GM13977 (cell line): ENCODE measurements around the gene LMAN2.
"Not testable (repeated sequence)": the region's sequence is repeated elsewhere in the genome, so short reads cannot be mapped to it uniquely, and the experiment has no call there.

ENCODE experiments used
- DNase-seq: peaks from one replicate; pipeline ENCODE4 v3.0.0; 2012; ENCODE audit warnings: low spot score
- CTCF ChIP-seq: IDR thresholded peaks from 2 replicates; pipeline ENCODE4 v1.5.1; 2012; ENCODE audit warnings: mild to moderate bottlenecking, control low read depth; ENCODE audit not compliant: insufficient read depth; ENCODE audit errors: extremely low read depth, missing control alignments
- in situ Hi-C: fragments of 300-500 bp; cut with MboI; formaldehyde crosslinking; loops from one replicate; pipeline ENCODE4 v1.12.0; 2022; ENCODE audit warnings: low sequenced_read_pairs, low pct_unique_long_range_greater_than_20kb, mixed read lengths, inconsistent platforms; ENCODE audit not compliant: unreplicated experiment

Gene LMAN2

DNA sequence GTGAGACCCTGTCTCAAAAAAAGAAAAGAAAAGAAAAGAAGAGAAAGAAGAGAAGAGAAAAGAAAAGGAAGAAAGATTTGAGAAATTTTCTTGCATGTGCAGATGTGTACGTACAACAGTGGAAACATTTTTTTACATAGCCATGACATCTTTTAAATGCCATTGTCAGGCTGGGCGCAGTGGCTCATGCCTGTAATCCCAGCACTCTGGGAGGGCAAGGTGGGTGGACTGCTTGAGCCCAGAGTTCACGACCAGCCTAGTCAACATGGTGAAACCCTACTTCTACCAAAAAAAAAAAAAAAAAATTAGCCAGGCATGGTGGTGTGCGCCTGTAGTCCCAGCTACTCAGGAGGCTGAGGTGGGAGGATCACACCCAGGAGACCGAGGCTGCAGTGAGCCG is 6.6 kb downstream of the LMAN2 start:
- DNase-seq = no peak
- in situ Hi-C loops = no loop called here
- TF ChIP-seq CTCF = no peak

GRCh38 chr5:177343777-177344176 is 7.7 kb downstream of the LMAN2 start:
- in situ Hi-C loops = no loop called here
- TF ChIP-seq CTCF = no peak
- no peak for DNase-seq

DNA sequence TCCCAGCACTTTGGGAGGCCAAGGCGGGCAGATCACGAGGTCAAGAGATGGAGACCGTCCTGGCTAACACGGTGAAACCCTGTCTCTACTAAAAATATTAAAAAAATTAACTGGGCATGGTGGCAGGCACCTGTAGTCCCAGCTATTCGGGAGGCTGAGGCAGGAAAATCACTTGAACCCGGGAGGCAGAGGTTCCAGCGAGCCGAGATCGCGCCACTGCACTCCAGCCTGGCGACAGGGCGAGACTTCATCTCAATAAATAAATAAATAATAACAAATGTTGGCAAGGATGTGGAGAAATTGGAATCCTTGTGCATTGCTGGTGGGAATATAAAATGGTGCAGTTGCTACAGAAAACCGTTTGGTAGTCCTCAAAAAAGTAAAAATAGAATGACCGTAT is 8.5 kb downstream of the LMAN2 start:
- in situ Hi-C loops, DNase-seq: not testable (repeated sequence)

- no peak for TF ChIP-seq CTCF
- no peak for DNase-seq
- in situ Hi-C loops = no loop called here
Measured at GRCh38 chr5:177339107-177339638, 12.3 kb downstream of the LMAN2 start.

DNA sequence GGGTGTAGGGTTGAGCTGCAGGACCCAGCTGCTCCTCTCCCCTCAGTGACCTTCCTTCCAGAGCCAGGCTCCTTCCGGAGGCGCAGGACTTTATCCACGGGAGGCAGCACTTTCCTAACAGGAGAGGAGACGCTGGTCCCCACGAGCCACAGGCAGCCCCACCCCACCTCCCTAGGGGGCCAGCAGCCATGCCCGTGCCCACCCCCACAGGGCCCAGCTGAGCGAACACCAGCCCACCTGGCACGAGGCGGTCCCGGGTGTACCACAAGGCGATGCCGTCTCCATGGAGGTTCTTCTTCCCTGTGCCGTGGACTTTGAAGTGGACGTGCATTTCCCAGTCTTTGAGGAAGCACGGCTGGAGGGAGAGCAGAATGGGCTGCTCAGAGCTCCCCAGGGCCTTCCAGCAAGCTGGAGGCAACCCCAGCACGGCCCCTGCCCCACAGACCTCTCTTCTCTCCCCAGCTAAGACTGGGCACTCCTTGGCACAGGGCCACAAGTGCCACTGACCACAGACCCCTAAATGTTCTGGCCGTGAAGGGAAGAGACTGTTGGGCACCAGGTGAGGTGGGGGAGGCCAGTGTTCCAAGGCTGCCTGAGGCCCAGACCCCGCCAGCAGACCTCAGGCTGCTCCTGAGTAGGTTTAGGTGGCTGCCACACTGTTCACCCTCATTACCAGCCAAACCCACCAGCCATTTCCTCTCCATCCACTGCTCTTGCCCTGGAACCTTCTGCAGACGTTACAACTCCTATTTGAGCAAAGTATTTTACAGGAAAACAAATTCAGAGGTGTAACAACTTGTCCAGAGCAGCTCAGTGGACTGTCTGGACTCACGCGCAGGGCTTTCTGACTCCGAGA is 13.0 kb downstream of the LMAN2 start:
- no peak for DNase-seq
- in situ Hi-C loops = no loop called here
- TF ChIP-seq CTCF = no peak

GRCh38 chr5:177336603-177337494 is 14.6 kb downstream of the LMAN2 start:
- no peak for TF ChIP-seq CTCF
- in situ Hi-C loops = no loop called here
- no peak for DNase-seq

DNA sequence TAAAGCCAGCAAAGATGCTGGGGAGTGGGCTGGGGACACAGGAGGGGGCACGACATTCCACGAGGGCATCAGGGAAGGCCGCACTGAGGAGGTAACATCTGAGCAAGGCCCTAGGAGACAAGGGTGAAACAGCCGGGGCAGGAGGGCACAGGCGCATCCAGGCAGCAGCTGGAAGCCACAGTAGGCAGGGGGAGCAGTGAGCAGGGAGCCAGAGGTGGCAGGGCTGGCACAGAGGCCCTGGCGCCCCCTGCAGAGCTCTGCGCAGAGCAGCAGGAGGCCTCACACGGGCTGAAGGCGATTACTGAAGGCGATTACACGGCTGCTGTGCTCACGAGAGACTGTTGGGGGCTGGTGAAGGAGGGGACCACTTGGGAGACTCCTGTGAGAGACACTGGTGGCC is 15.4 kb downstream of the LMAN2 start:
- in situ Hi-C loops = no loop called here
- TF ChIP-seq CTCF = peak; percentile 41
- no peak for DNase-seq
